Measurements from ENCODE around the gene RASGRF1.

The RASGRF1 gene

DNA sequence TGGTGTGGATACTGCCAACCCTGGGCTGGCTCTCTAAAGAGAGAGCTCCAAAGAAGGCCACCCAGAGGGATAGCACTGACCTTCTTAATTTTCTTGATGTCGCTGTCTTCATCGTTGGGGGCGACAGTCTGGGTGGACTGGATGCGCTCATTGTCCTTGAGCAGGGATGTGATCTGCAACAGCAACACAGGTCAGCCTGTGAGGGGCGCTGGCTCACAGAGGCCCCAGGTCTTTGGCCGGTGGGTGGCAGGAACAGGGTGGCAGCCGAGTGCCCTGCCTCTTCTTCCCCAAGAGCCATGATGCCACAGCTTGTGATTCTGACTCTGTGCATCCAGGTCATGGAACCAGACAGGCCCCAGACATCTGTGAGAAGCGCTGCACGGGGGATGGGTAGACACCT lies 41.2 kb downstream of the RASGRF1 start:
- no peak for DNase-seq (ENCODE audit: extremely low spot score)
- ChIA-PET CTCF (interaction anchor here (0.5 to 1.9 kb wide), 3 partner anchors 9 to 467 kb away, joined by 3 to 15 read pairs (median 4); no protein-coding TSS in a partner anchor), POLR2A (no interaction called here)
- TF ChIP-seq, protein P1, sequence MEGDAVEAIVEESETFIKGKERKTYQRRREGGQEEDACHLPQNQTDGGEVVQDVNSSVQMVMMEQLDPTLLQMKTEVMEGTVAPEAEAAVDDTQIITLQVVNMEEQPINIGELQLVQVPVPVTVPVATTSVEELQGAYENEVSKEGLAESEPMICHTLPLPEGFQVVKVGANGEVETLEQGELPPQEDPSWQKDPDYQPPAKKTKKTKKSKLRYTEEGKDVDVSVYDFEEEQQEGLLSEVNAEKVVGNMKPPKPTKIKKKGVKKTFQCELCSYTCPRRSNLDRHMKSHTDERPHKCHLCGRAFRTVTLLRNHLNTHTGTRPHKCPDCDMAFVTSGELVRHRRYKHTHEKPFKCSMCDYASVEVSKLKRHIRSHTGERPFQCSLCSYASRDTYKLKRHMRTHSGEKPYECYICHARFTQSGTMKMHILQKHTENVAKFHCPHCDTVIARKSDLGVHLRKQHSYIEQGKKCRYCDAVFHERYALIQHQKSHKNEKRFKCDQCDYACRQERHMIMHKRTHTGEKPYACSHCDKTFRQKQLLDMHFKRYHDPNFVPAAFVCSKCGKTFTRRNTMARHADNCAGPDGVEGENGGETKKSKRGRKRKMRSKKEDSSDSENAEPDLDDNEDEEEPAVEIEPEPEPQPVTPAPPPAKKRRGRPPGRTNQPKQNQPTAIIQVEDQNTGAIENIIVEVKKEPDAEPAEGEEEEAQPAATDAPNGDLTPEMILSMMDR (IDR thresholded peaks at IDR 0.05; ENCODE audit: control extremely low read depth, extremely low read depth, low read depth, missing control alignments), result no peak

DNA sequence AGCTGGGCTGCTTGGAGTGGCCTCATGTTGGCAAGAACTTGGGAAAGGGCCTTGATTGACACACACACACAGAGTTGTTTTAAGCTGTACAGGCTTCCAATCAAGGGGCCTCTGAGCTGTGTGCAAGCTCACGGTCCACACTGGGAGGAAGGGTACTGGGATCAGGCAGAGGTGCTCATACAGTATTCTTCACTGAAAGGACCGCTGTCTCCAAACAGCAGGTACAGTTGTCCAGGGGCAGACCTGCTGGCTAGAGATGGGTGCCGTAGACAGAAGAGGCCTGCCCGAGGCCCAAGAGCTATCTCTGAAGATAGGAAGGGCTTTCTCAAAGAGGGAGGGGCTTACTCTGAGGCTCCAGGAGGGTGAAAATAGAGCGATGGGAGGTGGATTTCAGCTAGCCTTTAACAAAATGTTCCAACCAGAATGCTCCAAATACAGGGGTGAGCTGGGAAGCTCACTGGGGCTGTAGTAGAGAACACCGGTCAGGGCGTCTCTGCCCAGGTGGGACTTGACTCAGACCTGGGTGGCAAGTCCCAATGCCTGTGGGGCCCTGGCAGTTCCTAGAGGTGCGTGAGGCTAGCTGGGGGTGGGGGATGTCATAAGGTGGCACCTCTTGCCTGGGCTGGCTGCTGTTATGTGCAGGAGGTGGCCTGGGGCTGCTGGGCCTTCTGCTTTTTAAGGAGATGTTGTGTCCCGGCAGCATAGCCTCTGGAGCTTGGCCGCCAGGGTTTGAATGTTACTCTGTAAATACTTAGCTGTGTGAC lies 42.7 kb downstream of the RASGRF1 start:
- ChIA-PET CTCF (interaction anchor here (1.0 to 2.7 kb wide), 11 partner anchors 10 to 805 kb away, joined by 3 to 17 read pairs (median 4); no protein-coding TSS in a partner anchor), POLR2A (no interaction called here)
- no peak for DNase-seq (ENCODE audit: extremely low spot score)
- TF ChIP-seq, protein P1 (IDR thresholded peaks at IDR 0.05; ENCODE audit: control extremely low read depth, extremely low read depth, low read depth, missing control alignments), result no peak

DNA sequence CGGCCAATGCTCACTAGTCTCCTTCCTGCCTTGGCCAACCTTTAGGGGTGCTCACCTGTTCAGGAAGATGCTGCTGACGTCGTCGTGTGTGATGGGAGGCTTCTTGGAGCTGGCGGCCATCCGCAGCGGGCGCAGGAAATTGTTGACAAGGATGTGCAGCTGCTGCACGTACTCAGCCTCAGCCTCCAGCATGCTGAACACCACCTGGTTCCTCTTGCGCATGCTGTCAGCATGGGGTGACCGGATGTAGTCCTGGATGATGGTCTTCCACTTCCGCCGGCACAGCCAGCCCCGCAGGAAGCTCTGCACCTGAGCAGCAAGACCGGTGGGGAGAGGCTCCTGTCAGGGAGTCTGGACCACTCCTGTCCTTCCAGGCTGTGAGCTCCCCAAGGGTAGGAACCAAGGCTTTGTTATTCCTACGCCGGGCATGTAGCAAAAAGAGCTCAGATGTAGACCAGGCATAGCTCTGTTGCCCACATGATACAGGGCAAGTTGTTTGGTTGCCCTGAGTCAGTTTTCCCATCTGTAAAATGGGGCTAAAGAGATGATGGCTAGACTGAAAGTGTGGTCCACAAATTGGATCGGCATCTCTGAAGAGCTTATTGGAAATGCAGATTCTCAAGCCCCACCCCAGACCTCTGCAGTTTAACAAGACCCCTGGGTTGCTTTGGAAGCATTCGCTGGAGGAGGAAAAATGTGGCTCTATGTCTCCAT lies 43.7 kb downstream of the RASGRF1 start:
- TF ChIP-seq, protein P1 (IDR thresholded peaks at IDR 0.05; ENCODE audit: control extremely low read depth, extremely low read depth, low read depth, missing control alignments), result no peak
- ChIA-PET POLR2A (no interaction called here), CTCF (interaction anchor here (0.8 to 2.7 kb wide), 11 partner anchors 9 to 138 kb away, joined by 3 to 17 read pairs (median 3); no protein-coding TSS in a partner anchor)
- no peak for DNase-seq (ENCODE audit: extremely low spot score)

DNA sequence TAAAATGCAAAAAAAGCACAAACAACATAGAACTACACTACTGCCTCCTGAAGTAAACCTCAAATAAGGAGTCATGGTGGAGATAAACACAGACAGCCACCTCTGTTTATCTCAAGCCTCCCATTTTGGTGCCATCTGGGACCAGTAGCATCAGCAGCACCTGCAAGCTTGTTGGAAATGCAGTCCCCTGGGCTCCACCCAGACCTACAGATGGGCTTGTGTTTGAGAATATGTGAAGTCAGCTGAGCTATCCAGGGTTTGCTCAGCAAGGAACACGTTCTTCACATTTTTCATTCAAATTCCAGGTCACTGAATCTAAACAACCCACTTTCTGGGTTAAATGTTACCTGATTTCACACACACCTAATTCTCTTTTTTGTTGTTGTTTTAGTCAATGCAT lies 45.5 kb downstream of the RASGRF1 start:
- TF ChIP-seq, protein P1 (IDR thresholded peaks at IDR 0.05; ENCODE audit: control extremely low read depth, extremely low read depth, low read depth, missing control alignments), result no peak
- ChIA-PET CTCF (interaction anchor here (1.4 to 1.8 kb wide), 2 partner anchors 17 to 139 kb away, joined by 5 to 6 read pairs; no protein-coding TSS in a partner anchor), POLR2A (no interaction called here)
- no peak for DNase-seq (ENCODE audit: extremely low spot score)

DNA sequence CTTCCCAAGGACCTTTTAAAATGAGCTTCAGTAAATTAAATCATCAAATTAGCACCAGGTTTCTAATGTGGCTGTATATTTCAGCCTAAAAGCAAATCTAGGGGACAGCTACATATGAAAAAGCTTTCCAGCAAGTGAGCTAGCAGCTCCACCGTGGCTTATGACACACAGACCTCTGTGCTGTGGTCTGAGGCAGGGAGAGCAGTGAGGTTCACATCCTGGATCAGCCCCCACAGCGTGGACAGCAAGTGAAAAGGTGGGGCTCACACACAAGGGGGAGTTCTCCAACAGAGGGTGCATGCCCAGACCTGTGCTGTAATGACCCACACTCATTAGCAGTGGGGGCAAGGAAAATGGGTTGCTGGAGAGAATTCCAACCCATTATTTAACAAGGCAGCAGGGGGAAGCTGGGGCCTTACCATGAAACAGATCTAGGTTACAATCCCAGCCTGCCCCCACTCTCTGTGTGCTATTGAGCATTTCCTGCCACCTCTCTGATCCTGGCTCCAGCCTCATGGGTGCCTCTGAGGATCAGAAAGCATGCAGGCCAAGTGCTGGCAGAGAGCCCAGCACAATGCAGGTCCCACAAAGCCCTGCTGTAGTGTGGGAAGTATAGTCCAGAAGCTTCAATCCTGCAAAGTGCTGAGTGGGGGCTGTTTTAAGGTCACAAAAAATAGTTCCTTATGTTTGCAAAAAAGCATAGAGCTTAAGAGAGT lies 48.2 kb downstream of the RASGRF1 start:
- ChIA-PET POLR2A (no interaction called here), CTCF (interaction anchor here (2.5 to 3.5 kb wide), 2 partner anchors 14 to 142 kb away, joined by 8 to 20 read pairs; no protein-coding TSS in a partner anchor)
- TF ChIP-seq, protein P1 (IDR thresholded peaks at IDR 0.05; ENCODE audit: control extremely low read depth, extremely low read depth, low read depth, missing control alignments), result no peak

DNA sequence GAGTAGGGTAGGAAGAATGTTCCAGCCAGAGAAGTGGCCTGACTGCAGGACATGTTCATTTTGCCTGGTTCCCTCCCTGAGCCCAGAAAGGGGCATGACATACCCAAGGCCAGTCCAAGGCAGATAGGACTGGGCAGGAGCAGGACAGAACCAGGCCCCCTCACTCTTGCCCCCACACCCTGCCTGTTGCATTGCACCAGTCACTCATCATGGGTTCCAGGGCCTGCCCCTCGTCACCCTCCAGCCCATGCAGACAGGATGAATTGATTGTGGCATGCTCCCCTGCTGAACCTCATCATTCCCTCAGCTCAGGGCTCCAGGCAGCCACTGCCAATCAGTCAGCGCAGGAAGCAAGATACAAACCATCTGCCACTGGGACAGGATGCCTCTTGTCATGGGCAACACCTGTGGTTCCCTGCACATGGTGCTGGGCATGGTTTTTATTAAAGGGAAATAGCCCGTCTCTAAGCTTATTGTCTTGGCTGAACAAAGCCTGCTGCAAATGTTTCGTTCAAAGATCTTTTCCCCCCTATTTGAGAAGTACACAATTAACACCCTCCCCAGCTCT lies 48.9 kb downstream of the RASGRF1 start:
- TF ChIP-seq, protein P1 (IDR thresholded peaks at IDR 0.05; ENCODE audit: control extremely low read depth, extremely low read depth, low read depth, missing control alignments), result no peak
- ChIA-PET CTCF (interaction anchor here (2.5 to 3.5 kb wide), 2 partner anchors 14 to 143 kb away, joined by 8 to 20 read pairs; no protein-coding TSS in a partner anchor), POLR2A (no interaction called here)
- no peak for DNase-seq (ENCODE audit: extremely low spot score)

More for the DNA sequence above, 48.2 kb downstream of the RASGRF1 start:
- no peak for DNase-seq (ENCODE audit: extremely low spot score)
